GM12801 (cell line): ENCODE data around the gene KDM4B.

ENCODE experiments used
- TF ChIP-seq, protein P1 (sequence below): IDR thresholded peaks from one replicate; pipeline ENCODE4 v1.5.1; 2011; ENCODE audit warnings: control low read depth; ENCODE audit not compliant: insufficient read length; ENCODE audit errors: extremely low read depth

Gene KDM4B

DNA sequence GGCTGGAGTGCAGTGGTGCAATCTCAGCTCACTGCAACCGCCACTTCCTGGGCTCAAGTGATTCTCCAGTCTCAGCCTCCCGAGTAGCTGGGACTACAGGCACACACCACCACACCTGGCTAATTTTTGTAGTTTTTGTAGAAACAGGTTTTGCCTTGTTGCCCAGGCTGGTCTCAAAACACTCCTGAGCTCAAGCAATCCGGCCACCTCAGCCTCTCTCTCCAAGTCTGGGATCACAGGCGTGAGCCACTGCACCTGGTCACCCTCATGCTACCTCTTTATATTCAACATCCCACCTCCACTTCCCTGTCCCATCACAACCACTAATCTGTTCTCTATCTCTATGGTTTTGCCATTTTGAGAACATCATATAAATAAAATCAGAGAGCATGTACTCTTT lies 216.0 kb downstream of the KDM4B start:
- TF ChIP-seq, protein P1, sequence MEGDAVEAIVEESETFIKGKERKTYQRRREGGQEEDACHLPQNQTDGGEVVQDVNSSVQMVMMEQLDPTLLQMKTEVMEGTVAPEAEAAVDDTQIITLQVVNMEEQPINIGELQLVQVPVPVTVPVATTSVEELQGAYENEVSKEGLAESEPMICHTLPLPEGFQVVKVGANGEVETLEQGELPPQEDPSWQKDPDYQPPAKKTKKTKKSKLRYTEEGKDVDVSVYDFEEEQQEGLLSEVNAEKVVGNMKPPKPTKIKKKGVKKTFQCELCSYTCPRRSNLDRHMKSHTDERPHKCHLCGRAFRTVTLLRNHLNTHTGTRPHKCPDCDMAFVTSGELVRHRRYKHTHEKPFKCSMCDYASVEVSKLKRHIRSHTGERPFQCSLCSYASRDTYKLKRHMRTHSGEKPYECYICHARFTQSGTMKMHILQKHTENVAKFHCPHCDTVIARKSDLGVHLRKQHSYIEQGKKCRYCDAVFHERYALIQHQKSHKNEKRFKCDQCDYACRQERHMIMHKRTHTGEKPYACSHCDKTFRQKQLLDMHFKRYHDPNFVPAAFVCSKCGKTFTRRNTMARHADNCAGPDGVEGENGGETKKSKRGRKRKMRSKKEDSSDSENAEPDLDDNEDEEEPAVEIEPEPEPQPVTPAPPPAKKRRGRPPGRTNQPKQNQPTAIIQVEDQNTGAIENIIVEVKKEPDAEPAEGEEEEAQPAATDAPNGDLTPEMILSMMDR = no peak

DNA sequence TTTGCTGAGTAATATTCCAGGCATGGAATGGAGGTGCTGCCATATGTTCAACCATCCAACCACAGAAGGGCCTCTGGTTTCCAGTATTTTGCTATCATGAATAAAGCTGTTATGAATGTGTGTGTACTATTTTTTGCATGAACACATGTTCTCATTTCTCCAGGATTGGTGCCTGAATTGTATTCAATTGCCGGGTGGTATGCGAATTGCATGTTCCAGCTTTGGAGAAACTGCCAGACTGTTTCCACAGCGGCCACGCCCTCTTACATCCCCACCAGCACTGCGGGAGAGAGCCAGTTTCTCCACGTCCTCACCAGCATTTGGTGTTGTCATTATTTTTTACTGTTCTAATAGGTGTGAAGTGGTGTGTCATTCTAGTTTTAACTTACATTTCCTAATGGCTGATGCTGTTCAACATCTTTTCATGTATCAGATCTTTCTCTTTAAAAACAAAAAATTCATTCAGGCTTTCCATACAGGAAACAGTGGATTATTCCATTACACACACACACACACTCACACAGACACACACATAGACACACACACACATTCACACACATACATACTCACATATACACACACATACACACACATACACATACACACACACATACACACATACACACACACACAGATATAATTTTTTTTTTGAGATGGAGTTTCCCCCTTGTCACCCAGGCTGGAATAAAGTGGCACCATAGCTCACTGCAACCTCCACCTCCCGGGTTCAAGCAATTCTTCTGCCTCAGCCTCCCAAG lies 217.6 kb downstream of the KDM4B start:
- TF ChIP-seq, protein P1 = no peak

DNA sequence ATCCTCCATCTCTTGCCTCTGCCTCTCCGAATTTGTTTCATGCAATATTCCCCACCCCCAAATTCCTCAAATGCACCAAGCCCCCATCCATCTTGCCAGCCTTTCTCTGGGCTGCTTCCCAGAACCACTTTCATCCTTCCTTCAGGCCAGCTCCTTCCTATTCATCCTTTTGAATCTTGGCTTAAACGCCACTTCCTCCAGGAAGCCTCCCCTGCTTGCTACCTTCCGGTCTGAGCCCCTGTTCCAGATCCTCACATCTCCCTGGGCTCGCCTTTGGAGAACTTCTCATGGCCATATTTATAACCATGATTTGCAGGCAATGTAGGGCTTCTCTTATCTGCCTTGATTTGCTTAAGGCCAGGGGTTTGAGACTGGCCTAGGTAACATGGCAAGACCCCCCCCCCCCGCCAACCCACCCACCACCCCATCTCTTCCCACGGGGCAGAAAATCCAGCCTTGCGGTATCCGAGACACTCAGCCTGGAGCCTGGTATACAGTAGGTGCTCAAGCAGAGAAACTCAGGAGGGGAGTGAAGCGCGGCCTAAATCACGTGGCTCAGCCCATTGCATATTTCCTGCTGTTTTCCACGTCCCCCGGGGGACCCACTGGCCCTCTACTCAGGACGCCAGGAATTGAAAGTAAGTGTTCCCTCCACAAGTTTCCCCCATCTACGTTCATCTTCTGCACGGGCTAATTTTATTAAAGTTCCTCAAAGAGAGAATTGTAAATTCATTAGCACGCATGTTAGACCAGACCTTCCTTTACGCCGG lies 219.8 kb downstream of the KDM4B start:
- TF ChIP-seq, protein P1 = no peak

DNA sequence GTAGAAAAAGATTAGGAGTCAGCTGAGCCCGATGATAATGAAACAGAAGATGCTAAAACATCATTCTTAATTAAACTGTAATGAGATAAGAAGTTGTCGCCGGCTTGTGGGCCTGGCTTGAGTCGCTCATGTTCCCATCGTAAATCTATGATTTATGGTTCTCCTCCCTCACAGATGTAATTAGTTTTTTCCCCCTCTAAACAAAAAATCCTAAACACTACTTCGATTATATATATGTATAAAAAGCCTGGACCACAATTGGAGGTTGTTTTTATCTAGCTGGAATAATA lies 220.3 kb downstream of the KDM4B start:
- TF ChIP-seq, protein P1 = no peak

DNA sequence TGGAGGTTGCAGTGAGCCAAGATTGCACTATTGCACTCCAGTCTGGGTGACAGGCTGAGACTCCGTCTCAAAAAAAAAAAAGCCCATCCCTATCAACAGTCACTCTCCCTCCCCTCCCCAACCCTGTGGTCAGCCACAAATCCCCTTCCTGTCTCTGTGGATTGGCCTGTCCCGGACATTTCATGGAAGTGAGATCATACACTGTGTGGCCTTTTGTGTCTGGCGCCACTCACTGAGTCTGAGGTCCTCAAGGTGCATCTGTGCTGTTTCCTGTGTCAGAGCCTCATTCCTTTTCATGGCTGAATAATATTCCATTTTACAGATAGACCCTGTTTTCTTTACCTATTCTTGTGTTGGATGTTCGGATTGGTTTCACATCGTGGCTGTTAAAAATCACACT lies 222.2 kb downstream of the KDM4B start:
- TF ChIP-seq, protein P1 = no peak

DNA sequence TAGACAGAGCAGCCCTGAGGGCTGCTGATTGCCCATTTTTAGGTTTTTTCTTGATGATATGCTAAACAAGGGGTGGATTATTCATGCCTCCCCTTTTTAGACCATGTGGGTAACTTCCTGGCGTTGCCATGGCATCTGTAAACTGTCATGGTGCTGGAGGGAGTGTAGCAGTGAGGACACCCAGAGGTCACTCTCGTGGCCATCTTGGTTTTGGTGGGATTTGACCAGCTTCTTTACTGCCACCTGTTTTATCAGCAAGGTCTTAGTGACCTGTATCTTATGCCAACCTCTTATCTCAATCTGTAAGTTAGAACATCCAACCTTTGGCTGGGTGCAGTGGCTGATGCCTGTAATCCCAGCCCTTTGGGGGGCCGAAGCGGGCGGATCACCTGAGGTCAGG lies 223.7 kb downstream of the KDM4B start:
- TF ChIP-seq, protein P1 = no peak

DNA sequence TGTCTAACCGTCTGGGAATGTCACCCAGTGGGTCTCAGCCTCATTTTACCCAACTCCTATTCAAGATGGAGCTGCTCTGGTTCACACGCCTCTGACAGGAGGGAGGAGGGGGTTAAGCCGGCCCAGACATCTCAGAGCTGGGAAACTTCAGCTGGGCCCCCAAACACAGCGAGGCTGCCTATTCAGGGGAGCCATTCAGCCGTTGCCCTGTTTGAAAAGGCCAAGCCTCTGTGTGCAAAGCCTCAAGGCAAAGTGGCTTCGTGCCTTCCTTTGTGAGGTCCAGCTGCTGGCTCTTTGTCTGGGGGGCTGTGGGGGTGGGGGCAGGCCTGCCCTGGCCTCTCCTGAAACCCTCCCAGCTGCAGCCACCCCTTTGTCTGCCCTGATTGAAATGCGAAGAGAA lies 224.3 kb downstream of the KDM4B start:
- TF ChIP-seq, protein P1 = no peak
